Trophoblast cell (in vitro differentiated cells and primary cell): Measurements from ENCODE around the gene PDLIM3.
A peak's percentile ranks its signal among the peaks of the same experiment; 100 is the strongest.

Experiments
- DNase-seq, 2 donors: peaks; one replicate each; pipeline ENCODE4 v3.0.0-alpha.2; 2016
- H2AFZ ChIP-seq: 2 replicates; pipeline ENCODE4 v1.6.1; 2013; ENCODE audit warnings: low read length, moderate library complexity, mild to moderate bottlenecking; ENCODE audit not compliant: insufficient read depth, poor library complexity
- H2AK5ac ChIP-seq: 2 replicates; pipeline ENCODE4 v1.6.1; 2013; ENCODE audit warnings: mild to moderate bottlenecking, low read length
- H2BK120ac ChIP-seq: 2 replicates; pipeline ENCODE4 v1.6.1; 2013; ENCODE audit warnings: low read length, mild to moderate bottlenecking, moderate library complexity; ENCODE audit not compliant: insufficient read depth, poor library complexity
- H2BK12ac ChIP-seq: 2 replicates; pipeline ENCODE4 v1.6.1; 2013; ENCODE audit warnings: mild to moderate bottlenecking, low read length, moderate library complexity
- H2BK5ac ChIP-seq: 2 replicates; pipeline ENCODE4 v1.6.1; 2013; ENCODE audit warnings: low read length, low read depth, moderate library complexity, mild to moderate bottlenecking; ENCODE audit not compliant: poor library complexity
- H3K14ac ChIP-seq: 2 replicates; pipeline ENCODE4 v1.6.1; 2013; ENCODE audit warnings: mild to moderate bottlenecking, low read length
- H3K18ac ChIP-seq: 2 replicates; pipeline ENCODE4 v1.6.1; 2013; ENCODE audit warnings: mild to moderate bottlenecking, low read length
- H3K23ac ChIP-seq: 2 replicates; pipeline ENCODE4 v1.6.1; 2013; ENCODE audit warnings: low read length
- H3K27ac ChIP-seq: 2 replicates; pipeline ENCODE4 v1.5.1; 2013; ENCODE audit warnings: low read depth, mild to moderate bottlenecking, inconsistent platforms, low read length, moderate library complexity
- H3K27me3 ChIP-seq: 2 replicates; pipeline ENCODE4 v1.6.1; 2013; ENCODE audit warnings: inconsistent platforms, mild to moderate bottlenecking, low read length, moderate library complexity; ENCODE audit not compliant: insufficient read depth
- H3K36me3 ChIP-seq, 2 experiments: 1 replicate in 1 of 2; 2 replicates in 1 of 2; pipeline ENCODE4 v1.6.1; 2013; ENCODE audit warnings: low read length in 2 of 2, mild to moderate bottlenecking in 2 of 2, moderate library complexity in 1 of 2; ENCODE audit not compliant: insufficient read depth in 2 of 2, control insufficient read depth in 1 of 2
- H3K4ac ChIP-seq: 2 replicates; pipeline ENCODE4 v1.6.1; 2013; ENCODE audit warnings: low read depth, mild to moderate bottlenecking, low read length, moderate library complexity
- H3K4me1 ChIP-seq, 2 experiments: 1 replicate in 1 of 2; 2 replicates in 1 of 2; pipeline ENCODE4 v1.6.1; 2013; ENCODE audit warnings: low read length in 2 of 2, mild to moderate bottlenecking in 2 of 2, moderate library complexity in 1 of 2; ENCODE audit not compliant: insufficient read depth in 2 of 2, control insufficient read depth in 1 of 2
- H3K4me2 ChIP-seq: 2 replicates; pipeline ENCODE4 v1.6.1; 2013; ENCODE audit warnings: inconsistent platforms, mild to moderate bottlenecking, low read length, moderate library complexity
- H3K4me3 ChIP-seq: 2 replicates; pipeline ENCODE4 v1.5.1; 2013; ENCODE audit warnings: mild to moderate bottlenecking, low read depth, low read length, inconsistent platforms
- H3K79me1 ChIP-seq: one replicate; pipeline ENCODE4 v1.6.1; 2013; ENCODE audit warnings: low read length
- H3K79me2 ChIP-seq: 2 replicates; pipeline ENCODE4 v1.6.1; 2013; ENCODE audit warnings: low read length, mild to moderate bottlenecking; ENCODE audit not compliant: control insufficient read depth, insufficient read depth, poor library complexity
- H3K9ac ChIP-seq: 2 replicates; pipeline ENCODE4 v1.6.1; 2013; ENCODE audit warnings: mild to moderate bottlenecking, low read length
- H3K9me3 ChIP-seq: 2 replicates; pipeline ENCODE4 v1.6.1; 2013; ENCODE audit warnings: low read depth, mild to moderate bottlenecking, control low read depth, inconsistent platforms, low read length; ENCODE audit not compliant: insufficient read depth
- H4K12ac ChIP-seq: 2 replicates; pipeline ENCODE4 v1.6.1; 2013; ENCODE audit warnings: low read depth, mild to moderate bottlenecking, low read length, moderate library complexity
- H4K8ac ChIP-seq: 2 replicates; pipeline ENCODE4 v1.6.1; 2013; ENCODE audit warnings: low read depth, mild to moderate bottlenecking, low read length, moderate library complexity
- H4K91ac ChIP-seq: one replicate; pipeline ENCODE4 v1.6.1; 2013; ENCODE audit warnings: low read depth, mild to moderate bottlenecking, low read length, moderate library complexity
- WGBS: extraction: QIAGEN DNeasy Blood & Tissue Kit; methylation state at CpG from one replicate; pipeline ENCODE4 v1.1.7; 2013; ENCODE audit warnings: missing lambda C conversion rate; ENCODE audit not compliant: insufficient read length, insufficient coverage; ENCODE audit errors: extremely low coverage; 5-methylcytosine and 5-hydroxymethylcytosine counted together

Gene PDLIM3

GRCh38 chr4:185570727-185571126, 35.4 kb upstream of the PDLIM3 start:
- peaks cover 23 to 24% of the 10 kb centered on the region in 2 experiments for H3K4me1 ChIP-seq
- H2AFZ ChIP-seq, result no peak overlapping the region
- peaks cover 32% of the 10 kb centered on the region for H3K79me1 ChIP-seq
- H3K4ac ChIP-seq, result no peak overlapping the region
- no peak for DNase-seq
- H2AK5ac ChIP-seq, result no peak overlapping the region
- no peaks in the 10 kb centered on the region for H3K27me3 ChIP-seq
- no peaks in the 10 kb centered on the region for H3K36me3 ChIP-seq
- WGBS, result no CpG with 5 or more reads among the region's 3 CpGs
- H4K91ac ChIP-seq, result peak overlapping the region; percentile 41
- no peak overlapping the region for H2BK12ac ChIP-seq
- H3K9ac ChIP-seq, result no peak overlapping the region
- H4K8ac ChIP-seq, result no peak overlapping the region
- peaks cover 3% of the 10 kb centered on the region for H3K79me2 ChIP-seq
- no peak overlapping the region for H3K18ac ChIP-seq
- H3K23ac ChIP-seq, result no peak overlapping the region
- no peak overlapping the region for H4K12ac ChIP-seq
- H3K14ac ChIP-seq, result no peak overlapping the region
- no peak overlapping the region for H3K4me2 ChIP-seq
- H3K4me3 ChIP-seq, result no peak overlapping the region
- no peak overlapping the region for H3K27ac ChIP-seq
- no peaks in the 10 kb centered on the region for H3K9me3 ChIP-seq
- no peak overlapping the region for H2BK5ac ChIP-seq
- peak overlapping the region; percentile 25 for H2BK120ac ChIP-seq

GRCh38 chr4:185567381-185568376, 32.4 kb upstream of the PDLIM3 start:
- H2AFZ ChIP-seq, result peak overlapping the region; percentile 74
- peak overlapping the region; percentile 81 for H4K8ac ChIP-seq
- H3K4me2 ChIP-seq, result no peak overlapping the region
- peak overlapping the region; percentile 99 for H2BK120ac ChIP-seq
- DNase-seq, result peak; percentile 74 to 90
- no peak overlapping the region for H3K4me3 ChIP-seq
- no peak overlapping the region for H3K23ac ChIP-seq
- peaks cover 17 to 20% of the 10 kb centered on the region in 2 experiments for H3K4me1 ChIP-seq
- no peak overlapping the region for H3K9ac ChIP-seq
- H3K27ac ChIP-seq, result peak overlapping the region; percentile 74
- H3K14ac ChIP-seq, result peak overlapping the region; percentile 40
- peak overlapping the region; percentile 93 for H4K91ac ChIP-seq
- no peak overlapping the region for H4K12ac ChIP-seq
- no peaks in the 10 kb centered on the region for H3K36me3 ChIP-seq
- no peaks in the 10 kb centered on the region for H3K9me3 ChIP-seq
- H3K18ac ChIP-seq, result no peak overlapping the region
- peak overlapping the region; percentile 93 for H2BK12ac ChIP-seq
- peaks cover 23% of the 10 kb centered on the region for H3K79me1 ChIP-seq
- no peaks in the 10 kb centered on the region for H3K27me3 ChIP-seq
- no CpG with 5 or more reads among the region's 21 CpGs for WGBS
- H2BK5ac ChIP-seq, result peak overlapping the region; percentile 52
- H3K4ac ChIP-seq, result peak overlapping the region; percentile 4
- H3K79me2 ChIP-seq, result peaks cover 2% of the 10 kb centered on the region
- H2AK5ac ChIP-seq, result no peak overlapping the region

- Histone ChIP-seq H2BK12ac (peak overlapping the region; percentile 93), H3K79me2 (peaks cover 2% of the 10 kb centered on the region), H4K12ac (no peak overlapping the region), H4K8ac (peak overlapping the region; percentile 22), H3K4me3 (no peak overlapping the region), H3K4me1 (peaks cover 17 to 20% of the 10 kb centered on the region in 2 experiments), H3K27me3 (no peaks in the 10 kb centered on the region), H2AK5ac (no peak overlapping the region), H2BK120ac (peak overlapping the region; percentile 37), H3K27ac (peak overlapping the region; percentile 74), H3K18ac (no peak overlapping the region), H3K9me3 (no peaks in the 10 kb centered on the region), H3K4me2 (no peak overlapping the region), H3K23ac (no peak overlapping the region), H3K4ac (peak overlapping the region; percentile 4), H2AFZ (no peak overlapping the region), H3K9ac (no peak overlapping the region), H2BK5ac (peak overlapping the region; percentile 34), H3K79me1 (peaks cover 23% of the 10 kb centered on the region), H4K91ac (peak overlapping the region; percentile 45), H3K36me3 (no peaks in the 10 kb centered on the region), H3K14ac (peak overlapping the region; percentile 11)
- no CpG with 5 or more reads among the region's 1 CpG for WGBS
- DNase-seq, result peak; percentile 83 to 97
Observed at GRCh38 chr4:185566972-185567371, 31.7 kb upstream of the PDLIM3 start.

- Histone ChIP-seq H3K4me1 (peaks cover 17 to 20% of the 10 kb centered on the region in 2 experiments), H2AFZ (no peak overlapping the region), H2BK5ac (peak overlapping the region; percentile 86), H3K4me2 (no peak overlapping the region), H3K4ac (peak overlapping the region; percentile 64), H3K14ac (peak overlapping the region; percentile 88), H3K18ac (no peak overlapping the region), H3K9me3 (peaks cover 3% of the 10 kb centered on the region), H3K36me3 (no peaks in the 10 kb centered on the region), H3K27me3 (no peaks in the 10 kb centered on the region), H3K4me3 (no peak overlapping the region), H3K79me1 (peaks cover 23% of the 10 kb centered on the region), H3K79me2 (peaks cover 2% of the 10 kb centered on the region), H2BK120ac (peak overlapping the region; percentile 98), H3K23ac (no peak overlapping the region), H3K9ac (no peak overlapping the region), H4K12ac (peak overlapping the region; percentile 44), H2AK5ac (no peak overlapping the region), H4K91ac (peak overlapping the region; percentile 94), H2BK12ac (peak overlapping the region; percentile 91), H3K27ac (peak overlapping the region; percentile 74), H4K8ac (peak overlapping the region; percentile 75)
- no CpG with 5 or more reads among the region's 8 CpGs for WGBS
- peak; percentile 97 to 98 for DNase-seq
Observed at GRCh38 chr4:185566425-185566824, 31.1 kb upstream of the PDLIM3 start.
